GM12874 (cell line): Measurements from ENCODE around the gene EXOC3L2.

Experiments used
- TF ChIP-seq, protein P1 (sequence below): IDR thresholded peaks from 2 replicates; pipeline ENCODE4 v1.5.1; 2011; ENCODE audit warnings: low read depth, mild to moderate bottlenecking, control low read depth, low read length, moderate library complexity; ENCODE audit not compliant: insufficient read depth

The EXOC3L2 gene

GRCh38 chr19:45217193-45217956 is 27.8 kb downstream of the EXOC3L2 start:
- TF ChIP-seq, protein P1, sequence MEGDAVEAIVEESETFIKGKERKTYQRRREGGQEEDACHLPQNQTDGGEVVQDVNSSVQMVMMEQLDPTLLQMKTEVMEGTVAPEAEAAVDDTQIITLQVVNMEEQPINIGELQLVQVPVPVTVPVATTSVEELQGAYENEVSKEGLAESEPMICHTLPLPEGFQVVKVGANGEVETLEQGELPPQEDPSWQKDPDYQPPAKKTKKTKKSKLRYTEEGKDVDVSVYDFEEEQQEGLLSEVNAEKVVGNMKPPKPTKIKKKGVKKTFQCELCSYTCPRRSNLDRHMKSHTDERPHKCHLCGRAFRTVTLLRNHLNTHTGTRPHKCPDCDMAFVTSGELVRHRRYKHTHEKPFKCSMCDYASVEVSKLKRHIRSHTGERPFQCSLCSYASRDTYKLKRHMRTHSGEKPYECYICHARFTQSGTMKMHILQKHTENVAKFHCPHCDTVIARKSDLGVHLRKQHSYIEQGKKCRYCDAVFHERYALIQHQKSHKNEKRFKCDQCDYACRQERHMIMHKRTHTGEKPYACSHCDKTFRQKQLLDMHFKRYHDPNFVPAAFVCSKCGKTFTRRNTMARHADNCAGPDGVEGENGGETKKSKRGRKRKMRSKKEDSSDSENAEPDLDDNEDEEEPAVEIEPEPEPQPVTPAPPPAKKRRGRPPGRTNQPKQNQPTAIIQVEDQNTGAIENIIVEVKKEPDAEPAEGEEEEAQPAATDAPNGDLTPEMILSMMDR, result no peak

DNA sequence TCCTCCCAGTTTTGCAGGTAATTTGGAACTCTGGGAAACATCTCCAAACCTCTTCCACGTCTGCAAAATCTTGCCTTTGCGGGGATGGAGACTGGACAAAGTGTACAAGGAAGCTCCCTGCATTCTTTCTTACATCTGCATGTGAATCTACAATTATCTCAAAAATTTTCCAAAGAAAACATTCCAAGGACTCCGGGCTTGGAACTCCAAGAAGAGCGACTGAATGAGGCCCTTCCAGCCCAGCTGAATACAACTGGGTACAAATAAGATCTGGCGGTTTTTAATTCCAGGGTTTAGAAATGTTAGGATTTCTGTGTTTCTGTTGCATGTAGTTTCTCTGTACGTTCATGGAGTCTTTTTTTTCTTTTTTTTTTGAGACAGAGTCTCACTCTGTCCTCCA is 28.5 kb downstream of the EXOC3L2 start:
- TF ChIP-seq, protein P1, result no peak

DNA sequence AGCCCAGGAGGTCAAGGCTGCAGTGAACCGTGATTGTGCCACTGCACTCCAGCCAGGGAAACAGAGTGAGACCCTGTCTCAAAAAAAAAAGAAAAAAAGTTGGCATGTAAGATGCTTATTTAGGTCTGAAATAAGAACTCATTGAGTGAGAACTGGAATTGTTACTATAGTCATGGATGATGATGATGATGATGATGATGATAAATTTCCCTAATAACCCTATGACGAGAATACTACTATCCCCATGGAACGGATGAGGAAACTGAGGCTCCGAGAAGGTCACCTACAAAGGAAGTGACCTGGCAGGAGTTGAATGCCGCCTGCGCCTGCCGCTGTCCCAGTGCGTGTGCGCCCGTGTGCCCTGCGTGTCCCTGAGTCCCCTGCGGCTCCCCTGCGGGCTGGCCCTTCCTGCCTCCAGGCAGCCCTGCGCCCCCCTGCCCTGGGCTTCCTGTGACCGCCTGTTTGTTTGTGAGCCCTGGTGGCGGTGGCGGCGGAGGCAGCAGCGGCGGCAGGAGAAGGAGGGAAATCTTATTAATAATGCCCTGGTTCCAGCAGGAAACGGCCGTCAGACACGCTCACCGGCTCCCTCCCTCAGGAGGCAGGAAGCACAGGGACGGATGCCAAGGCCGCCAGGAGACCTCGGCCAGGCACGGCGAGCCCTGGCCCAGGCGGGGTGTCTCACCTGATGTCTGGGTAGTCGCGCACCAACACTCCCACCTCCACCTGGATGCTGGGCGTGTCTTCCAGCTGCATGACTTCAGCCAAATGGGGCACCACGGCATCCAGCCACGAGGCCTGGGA is 29.6 kb downstream of the EXOC3L2 start:
- TF ChIP-seq, protein P1, result no peak

GRCh38 chr19:45213031-45213430 is 32.2 kb downstream of the EXOC3L2 start:
- TF ChIP-seq, protein P1, result no peak

DNA sequence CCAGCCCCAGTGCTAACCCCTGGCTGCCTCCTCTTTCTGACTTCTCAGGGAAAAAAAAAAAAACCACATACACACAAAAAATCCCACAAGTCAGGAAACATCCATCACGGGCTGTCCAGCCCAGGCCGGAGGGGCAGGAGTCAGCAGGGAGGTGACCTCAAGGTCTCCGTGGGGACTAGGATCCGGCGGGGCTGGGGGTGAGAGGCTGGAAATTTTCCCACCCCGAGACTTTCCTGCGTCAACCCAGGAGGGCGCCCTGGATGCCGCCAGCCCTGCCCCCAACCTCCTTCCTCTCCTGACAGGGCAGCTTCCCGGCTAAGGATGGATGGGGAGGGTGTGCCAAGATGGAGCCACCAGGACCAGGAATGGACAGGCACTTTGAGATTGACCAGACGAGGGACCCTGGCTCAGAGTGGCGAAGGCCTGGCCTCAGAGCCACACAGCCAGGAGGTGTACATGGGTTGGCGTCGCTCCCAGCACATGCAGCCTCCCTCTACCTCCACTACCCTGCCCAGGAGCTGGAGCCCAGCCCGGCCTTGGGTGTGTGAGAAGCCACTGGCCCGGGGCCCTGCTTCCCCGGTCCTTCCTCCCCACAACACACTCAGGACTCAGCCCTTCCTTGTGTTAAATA is 33.3 kb downstream of the EXOC3L2 start:
- TF ChIP-seq, protein P1, result no peak

DNA sequence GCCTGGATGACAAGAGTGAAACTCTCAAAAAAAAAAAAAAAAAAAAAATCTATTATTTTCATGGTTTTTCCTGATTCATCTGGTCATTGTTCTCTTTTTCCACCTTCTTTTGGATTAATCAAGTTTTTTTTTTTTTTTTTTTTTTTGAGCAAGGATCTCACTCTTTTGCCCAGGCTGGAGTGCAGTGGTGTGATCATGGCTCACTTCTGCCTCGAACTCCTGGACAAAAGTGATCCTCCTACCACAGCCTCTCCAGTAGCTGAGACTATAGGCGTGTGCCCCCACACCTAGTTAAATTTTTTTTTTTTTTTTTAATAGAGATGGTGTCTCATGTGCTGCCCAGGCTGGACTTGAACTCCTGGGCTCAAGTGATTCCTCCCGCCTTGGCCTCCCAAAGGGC is 38.9 kb downstream of the EXOC3L2 start:
- TF ChIP-seq, protein P1, result no peak

- TF ChIP-seq, protein P1, result no peak
These were observed 39.4 kb downstream of the EXOC3L2 start for GRCh38 chr19:45205810-45206209.
